ENCODE data around the gene CA4.

- no peak for TF ChIP-seq CTCF (conservative IDR thresholded peaks at IDR 0.05; ENCODE audit: low read length)
- TF ChIP-seq EZH2phosphoT487 (IDR thresholded peaks at IDR 0.05; ENCODE audit: borderline replicate concordance, low read depth, low read length): no peak
Measured at GRCh38 chr17:60168654-60169053, 18.9 kb downstream of the CA4 start.

Data from OCI-LY7 (cell line).